C1 segment of cervical spinal cord (tissue), 14 donors: ENCODE results near the gene ZGPAT.

ENCODE experiments used
- DNase-seq, 14 donors: peaks; one replicate each; lab custom pipeline; 2025; lab: John Stamatoyannopoulos, UW

ZGPAT gene

GRCh38 chr20:63744574-63745423, 37.0 kb downstream of the ZGPAT start:
- DNase-seq, result no peak

- DNase-seq, result no peak
Measured at GRCh38 chr20:63745424-63745805, 37.6 kb downstream of the ZGPAT start.

- no peak for DNase-seq
Measured at GRCh38 chr20:63745961-63746731, 38.3 kb downstream of the ZGPAT start.

GRCh38 chr20:63746751-63747315, 39.0 kb downstream of the ZGPAT start:
- no peak for DNase-seq

GRCh38 chr20:63747622-63748069, 39.8 kb downstream of the ZGPAT start:
- DNase-seq, result no peak

- no peak for DNase-seq
Measured at GRCh38 chr20:63748070-63748933, 40.5 kb downstream of the ZGPAT start.

- DNase-seq, result no peak
Measured at GRCh38 chr20:63748934-63749270, 41.1 kb downstream of the ZGPAT start.

- DNase-seq, result peak in 2 of 14 donors; percentile 10 to 61
Measured at GRCh38 chr20:63749597-63750508, 42.0 kb downstream of the ZGPAT start.

GRCh38 chr20:63750807-63751470, 43.1 kb downstream of the ZGPAT start:
- DNase-seq, result no peak

GRCh38 chr20:63751471-63752271, 43.8 kb downstream of the ZGPAT start:
- DNase-seq, result no peak

GRCh38 chr20:63752411-63753101, 44.7 kb downstream of the ZGPAT start:
- no peak for DNase-seq

GRCh38 chr20:63753381-63753780, 45.5 kb downstream of the ZGPAT start:
- no peak for DNase-seq

- DNase-seq, result no peak
Measured at GRCh38 chr20:63754008-63754407, 46.2 kb downstream of the ZGPAT start.

- peak in 1 of 14 donors; percentile 55 for DNase-seq
Measured at GRCh38 chr20:63755933-63756647, 48.3 kb downstream of the ZGPAT start.

GRCh38 chr20:63756648-63756991, 48.8 kb downstream of the ZGPAT start:
- DNase-seq, result no peak

- DNase-seq, result no peak
Measured at GRCh38 chr20:63758152-63758551, 50.3 kb downstream of the ZGPAT start.

- no peak for DNase-seq
Measured at GRCh38 chr20:63759377-63759901, 51.6 kb downstream of the ZGPAT start.
